Keratinocyte (primary cell): Measurements from ENCODE around the gene CMYA5. TPM values are rescaled to one million over a fixed set of nuclear protein-coding genes. Genes with fewer than 3 reads are reported as not detected.

Experiments
- DNase-seq: peaks from one replicate; pipeline ENCODE4 v3.0.0-alpha.2; 2011; ENCODE audit warnings: low read depth, missing footprints, low spot score
- FAIRE-seq: peaks from 2 replicates; lab custom pipeline; 2011; peaks lifted over from hg19 to GRCh38; lab: Jason Lieb, UNC
- H2AFZ ChIP-seq: 2 replicates; pipeline ENCODE4 v1.6.0; 2012; ENCODE audit warnings: low read length, control low read depth, inconsistent platforms; ENCODE audit not compliant: control insufficient read depth
- H3K27ac ChIP-seq: 2 replicates; pipeline ENCODE4 v1.5.1; 2011; ENCODE audit warnings: low read length; ENCODE audit not compliant: control insufficient read depth, insufficient read depth
- H3K27me3 ChIP-seq: 3 replicates; pipeline ENCODE4 v1.6.0; 2011; ENCODE audit warnings: low read length; ENCODE audit not compliant: control insufficient read depth, insufficient read depth; ENCODE audit errors: extremely low read depth
- H3K36me3 ChIP-seq, 2 experiments: 2 replicates in 1 of 2; 3 replicates in 1 of 2; pipeline ENCODE4 v1.5.1; 2011; ENCODE audit warnings: low read length in 2 of 2, mild to moderate bottlenecking in 1 of 2; ENCODE audit not compliant: control insufficient read depth in 2 of 2, insufficient read depth in 2 of 2; ENCODE audit errors: extremely low read depth in 1 of 2
- H3K4me1 ChIP-seq: 3 replicates; pipeline ENCODE4 v1.5.1; 2011; ENCODE audit warnings: low read length; ENCODE audit not compliant: control insufficient read depth, insufficient read depth; ENCODE audit errors: extremely low read depth
- H3K4me2 ChIP-seq: 3 replicates; pipeline ENCODE4 v1.6.0; 2011; ENCODE audit warnings: low read depth, low read length; ENCODE audit not compliant: control insufficient read depth, insufficient read depth; ENCODE audit errors: extremely low read depth
- H3K4me3 ChIP-seq, 3 experiments: fragments of 200-600 bp in 1 of 3; sonication (generic) in 1 of 3; 2 replicates in 2 of 3; 3 replicates in 1 of 3; pipeline ENCODE4 v1.5.1; 2011 to 2016; ENCODE audit warnings: low read length in 3 of 3, mild to moderate bottlenecking in 3 of 3, control low read depth in 2 of 3, inconsistent platforms in 1 of 3, low read depth in 1 of 3, mixed read lengths in 1 of 3, mixed run types in 1 of 3, moderate library complexity in 1 of 3; ENCODE audit not compliant: control insufficient read depth in 2 of 3, insufficient read depth in 2 of 3; ENCODE audit errors: extremely low read depth in 1 of 3
- H3K79me2 ChIP-seq: 2 replicates; pipeline ENCODE4 v1.6.0; 2012; ENCODE audit warnings: low read length; ENCODE audit not compliant: control insufficient read depth, insufficient read depth
- H3K9ac ChIP-seq: 3 replicates; pipeline ENCODE4 v1.6.0; 2011; ENCODE audit warnings: low read length; ENCODE audit not compliant: control insufficient read depth, insufficient read depth; ENCODE audit errors: extremely low read depth
- H3K9me1 ChIP-seq: 3 replicates; pipeline ENCODE4 v1.6.0; 2011; ENCODE audit warnings: low read length; ENCODE audit not compliant: control insufficient read depth, insufficient read depth; ENCODE audit errors: extremely low read depth
- H3K9me3 ChIP-seq: 2 replicates; pipeline ENCODE4 v1.5.1; 2012; ENCODE audit warnings: low read depth, low read length; ENCODE audit not compliant: control insufficient read depth
- H4K20me1 ChIP-seq: 3 replicates; pipeline ENCODE4 v1.6.0; 2011; ENCODE audit warnings: low read length; ENCODE audit not compliant: control insufficient read depth, insufficient read depth; ENCODE audit errors: extremely low read depth
- CTCF ChIP-seq, 3 experiments: IDR thresholded peaks in 1 of 3; conservative IDR thresholded peaks in 1 of 3; optimal IDR thresholded peaks in 1 of 3; 2 replicates in 2 of 3; 3 replicates in 1 of 3; pipeline versions ENCODE3 to v1.5.1; 2011; ENCODE audit warnings: low read length in 3 of 3, mild to moderate bottlenecking in 3 of 3, moderate library complexity in 2 of 3, control low read depth in 1 of 3, inconsistent platforms in 1 of 3; ENCODE audit not compliant: insufficient read depth in 2 of 3; ENCODE audit errors: extremely low read depth in 1 of 3
- EZH2 ChIP-seq: IDR thresholded peaks from one replicate; pipeline ENCODE4 v1.6.1; 2012; ENCODE audit warnings: inconsistent platforms, mild to moderate bottlenecking, low read length, moderate library complexity
- dilution Hi-C: fragments of 300-500 bp; cut with MboI; formaldehyde crosslinking; loops from one replicate; pipeline ENCODE4 v1.7.0; 2020; ENCODE audit warnings: low sequenced_read_pairs; ENCODE audit not compliant: extremely low pct_ligation_motif_present
- polyA plus RNA-seq, 5 experiments: library from polyadenylated mRNA; depleted of rRNA in 3 of 5; stranded (reverse) in 3 of 5; stranded (forward) in 1 of 5; unstranded in 1 of 5; fragments of >200 nt; gene quantifications; 1 replicate in 1 of 5; 2 replicates in 3 of 5; 3 replicates in 1 of 5; pipeline versions ENCODE4 v1.2.1 to v1.2.3, GENCODE V29; 2011 to 2012; ENCODE audit warnings: missing spikeins in 2 of 5, low read depth in 1 of 5, low replicate concordance in 1 of 5

Gene CMYA5
- polyA plus RNA-seq, 1 donor (not counting 4 experiments of a cell fraction or from before 2014, with no cell fraction given) = 0.25 TPM

- H3K4me3 ChIP-seq = no peak overlapping the region
- H3K79me2 ChIP-seq = no peaks in the 10 kb centered on the region
- no peaks in the 10 kb centered on the region for H4K20me1 ChIP-seq
- no peaks in the 10 kb centered on the region for H3K9me1 ChIP-seq
- no peak overlapping the region for H3K9ac ChIP-seq
- no peaks in the 10 kb centered on the region for H3K9me3 ChIP-seq
- TF ChIP-seq EZH2 (no peak), CTCF (optimal IDR thresholded peaks at IDR 0.05 in 1 of 3, IDR thresholded peaks at IDR 0.05 in 1 of 3, conservative IDR thresholded peaks at IDR 0.05 in 1 of 3; ENCODE audit: extremely low read depth in 1 of 3, insufficient read depth in 2 of 3, low read length in 3 of 3) (no peak)
- H3K4me2 ChIP-seq = no peak overlapping the region
- FAIRE-seq (no peak), DNase-seq (no peak)
- H3K36me3 ChIP-seq = no peaks in the 10 kb centered on the region
- H3K27ac ChIP-seq = no peak overlapping the region
- dilution Hi-C loops = no loop called here
- H3K4me1 ChIP-seq = no peaks in the 10 kb centered on the region
- H2AFZ ChIP-seq = no peak overlapping the region
- no peaks in the 10 kb centered on the region for H3K27me3 ChIP-seq
Measured at GRCh38 chr5:79816014-79816413, 126.4 kb downstream of the CMYA5 start.

GRCh38 chr5:79820648-79821047, 131.0 kb downstream of the CMYA5 start:
- H4K20me1 ChIP-seq = no peaks in the 10 kb centered on the region
- TF ChIP-seq EZH2 = no peak
- no peak for TF ChIP-seq CTCF (optimal IDR thresholded peaks at IDR 0.05 in 1 of 3, IDR thresholded peaks at IDR 0.05 in 1 of 3, conservative IDR thresholded peaks at IDR 0.05 in 1 of 3; ENCODE audit: extremely low read depth in 1 of 3, insufficient read depth in 2 of 3, low read length in 3 of 3)
- H3K36me3 ChIP-seq = no peaks in the 10 kb centered on the region
- no peak overlapping the region for H3K4me3 ChIP-seq
- no peaks in the 10 kb centered on the region for H3K9me1 ChIP-seq
- no peak overlapping the region for H3K27ac ChIP-seq
- H2AFZ ChIP-seq = no peak overlapping the region
- FAIRE-seq (no peak), DNase-seq (no peak)
- no peaks in the 10 kb centered on the region for H3K4me1 ChIP-seq
- dilution Hi-C loops = no loop called here
- no peak overlapping the region for H3K4me2 ChIP-seq
- no peaks in the 10 kb centered on the region for H3K27me3 ChIP-seq
- no peaks in the 10 kb centered on the region for H3K9me3 ChIP-seq
- H3K9ac ChIP-seq = no peak overlapping the region
- no peaks in the 10 kb centered on the region for H3K79me2 ChIP-seq
